GM18870 (cell line): ENCODE measurements around the gene ACOXL.

Experiments used
- ATAC-seq: cut with Tn5 transposase; IDR thresholded peaks from one replicate; pipeline ENCODE4 v1.9.1; 2021; ENCODE audit warnings: moderate library complexity; ENCODE audit not compliant: unreplicated experiment

ACOXL gene

GRCh38 chr2:110751642-110752041 is 19.3 kb downstream of the ACOXL start:
- no peak for ATAC-seq

DNA sequence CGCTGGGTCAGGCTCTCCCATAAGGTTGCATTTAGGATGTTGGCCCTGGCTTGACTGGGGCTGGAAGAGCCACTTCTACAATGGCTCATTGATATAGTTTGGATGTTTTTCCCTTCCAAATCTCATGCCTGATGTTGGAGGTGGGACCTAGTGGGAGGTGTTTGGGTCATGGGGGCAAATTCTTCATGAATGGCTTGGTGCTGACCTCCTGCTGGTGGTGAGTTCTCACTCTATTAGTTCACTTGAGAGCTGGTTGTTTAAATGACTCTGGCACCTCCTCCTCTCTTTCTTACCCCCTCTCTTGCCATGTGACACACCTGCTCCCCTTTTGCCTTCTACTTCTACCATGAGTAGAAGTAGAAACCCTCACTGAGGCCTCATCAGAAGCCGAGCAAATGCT is 20.5 kb downstream of the ACOXL start:
- no peak for ATAC-seq

- no peak for ATAC-seq
These were observed 23.2 kb downstream of the ACOXL start for GRCh38 chr2:110755491-110756078.

DNA sequence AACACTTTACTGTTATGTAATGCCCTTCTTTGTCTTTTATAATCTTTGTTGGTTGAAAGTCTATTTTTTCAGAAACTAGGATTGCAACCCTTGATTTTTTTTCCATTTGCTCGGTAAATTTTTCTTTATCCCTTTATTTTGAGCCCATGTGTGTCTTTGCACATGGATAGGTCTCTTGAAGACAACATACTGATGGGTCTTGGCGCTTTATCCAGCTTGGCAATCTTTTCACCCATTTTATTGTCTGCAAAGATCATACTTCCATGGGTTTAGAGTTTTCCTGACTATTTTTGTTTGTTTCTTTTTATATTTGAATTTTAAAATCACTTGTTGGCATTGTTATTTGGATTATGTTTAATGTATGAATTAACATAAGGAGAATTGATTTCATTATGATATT is 27.0 kb downstream of the ACOXL start:
- no peak for ATAC-seq

DNA sequence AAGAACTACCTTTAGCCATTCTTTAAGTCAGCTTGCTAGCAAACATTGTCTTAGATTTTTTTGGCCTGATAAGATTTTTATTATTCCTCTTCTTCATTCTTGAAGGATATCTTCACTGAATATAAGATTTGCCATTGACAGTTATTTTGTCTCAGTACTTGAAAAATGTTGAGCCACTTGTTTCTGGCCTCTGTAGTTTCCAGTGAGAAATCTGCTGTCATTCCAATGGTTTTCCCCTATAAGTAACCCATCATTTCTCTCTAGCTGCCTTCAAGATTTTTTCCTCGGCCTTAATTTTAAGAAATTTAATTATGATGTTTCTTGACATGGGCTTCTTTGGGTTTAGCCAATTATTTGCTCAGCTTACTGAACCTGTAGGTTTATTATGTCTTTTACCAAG is 32.6 kb downstream of the ACOXL start:
- ATAC-seq, result no peak

GRCh38 chr2:110766291-110766690 is 33.9 kb downstream of the ACOXL start:
- ATAC-seq, result no peak

DNA sequence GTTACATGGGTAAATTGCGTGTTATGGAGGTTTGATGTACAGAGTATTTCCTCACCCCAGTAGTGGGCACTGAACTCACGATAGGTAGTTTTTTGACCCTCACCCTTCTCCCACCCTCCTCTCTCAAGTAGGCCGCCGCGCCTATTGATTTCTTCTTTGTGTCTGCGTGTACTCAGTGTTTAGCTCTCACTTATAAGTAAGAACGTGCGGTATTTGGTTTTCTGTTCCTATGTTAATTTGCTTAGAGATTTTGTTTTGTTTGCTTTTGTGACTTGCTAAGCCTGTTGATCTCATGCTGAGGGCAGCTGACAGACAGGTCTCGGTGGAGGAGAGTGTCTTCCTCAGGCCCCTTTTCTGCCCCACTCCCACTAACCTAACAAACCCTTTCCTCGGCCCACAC is 36.2 kb downstream of the ACOXL start:
- ATAC-seq, result no peak

GRCh38 chr2:110770404-110770958 is 38.1 kb downstream of the ACOXL start:
- no peak for ATAC-seq

- ATAC-seq, result no peak
These were observed 38.6 kb downstream of the ACOXL start for GRCh38 chr2:110770959-110771431.

DNA sequence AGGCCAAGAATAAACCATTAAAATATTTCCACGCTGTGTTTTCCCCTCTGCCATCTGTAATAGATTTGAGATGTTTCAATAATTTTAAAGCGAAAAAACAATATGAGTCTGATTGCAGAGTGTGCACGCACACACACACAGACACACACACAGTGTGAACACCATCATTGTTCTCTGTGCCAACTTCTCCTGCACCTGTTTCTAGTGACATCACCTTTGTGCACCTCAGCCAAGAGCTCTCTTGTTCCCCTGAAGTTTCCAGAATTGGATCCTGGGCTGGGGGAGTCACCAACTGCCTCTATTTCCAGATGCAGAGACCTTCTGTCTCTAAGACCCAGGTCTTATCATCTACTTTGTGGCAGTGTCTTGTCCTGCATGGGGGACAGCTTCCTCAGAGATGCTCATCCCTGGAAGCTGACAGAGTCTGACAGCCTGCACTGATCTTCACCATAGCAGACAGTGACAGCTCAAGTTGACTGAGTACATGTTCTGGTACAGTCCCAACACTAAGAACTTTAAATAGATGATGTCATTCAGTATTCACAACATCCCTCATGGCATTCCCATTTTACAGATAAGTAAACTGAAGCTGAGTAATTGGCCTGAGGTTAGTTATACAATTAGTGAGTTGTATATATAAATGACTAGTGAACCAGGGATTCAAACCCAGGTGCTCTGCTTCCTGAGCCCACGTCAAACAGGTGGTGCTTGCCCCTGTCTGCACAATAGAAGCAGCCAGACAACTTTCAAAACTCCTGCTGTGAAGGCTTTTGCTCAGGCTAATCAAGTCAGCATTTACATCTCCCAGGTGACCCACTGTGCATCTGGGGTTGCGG is 39.4 kb downstream of the ACOXL start:
- no peak for ATAC-seq

- no peak for ATAC-seq
These were observed 40.0 kb downstream of the ACOXL start for GRCh38 chr2:110772383-110772755.

DNA sequence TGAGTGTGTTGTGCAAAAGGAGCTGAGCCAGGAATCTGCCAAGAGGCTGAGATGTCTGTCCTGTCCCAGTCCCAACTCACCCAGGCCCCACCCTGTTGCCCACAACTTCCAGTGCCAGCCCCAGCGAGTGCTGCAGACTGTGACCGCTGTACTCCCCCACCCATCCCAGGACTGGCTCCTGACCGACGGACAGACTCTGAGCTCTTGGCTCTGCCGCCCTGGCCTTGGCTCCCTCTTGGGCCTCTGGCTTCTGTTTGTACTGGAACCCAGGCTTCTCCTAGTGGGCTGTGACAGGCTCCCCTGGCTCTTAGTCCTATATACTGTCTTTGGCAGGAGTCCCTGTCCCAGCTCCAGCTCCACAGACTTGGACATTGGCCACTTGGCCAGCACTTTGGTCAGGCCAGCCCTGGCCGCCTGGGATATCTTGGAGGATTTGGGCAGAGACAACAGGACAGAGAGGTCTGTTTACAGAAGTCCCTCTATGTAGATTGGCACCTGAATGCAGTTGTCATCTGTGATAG is 41.1 kb downstream of the ACOXL start:
- ATAC-seq, result no peak

- ATAC-seq, result no peak
These were observed 42.3 kb downstream of the ACOXL start for GRCh38 chr2:110774701-110775100.

- ATAC-seq, result no peak
These were observed 45.3 kb downstream of the ACOXL start for GRCh38 chr2:110777531-110778311.

- no peak for ATAC-seq
These were observed 48.1 kb downstream of the ACOXL start for GRCh38 chr2:110780461-110780860.

GRCh38 chr2:110783196-110783873 is 51.0 kb downstream of the ACOXL start:
- ATAC-seq, result no peak

DNA sequence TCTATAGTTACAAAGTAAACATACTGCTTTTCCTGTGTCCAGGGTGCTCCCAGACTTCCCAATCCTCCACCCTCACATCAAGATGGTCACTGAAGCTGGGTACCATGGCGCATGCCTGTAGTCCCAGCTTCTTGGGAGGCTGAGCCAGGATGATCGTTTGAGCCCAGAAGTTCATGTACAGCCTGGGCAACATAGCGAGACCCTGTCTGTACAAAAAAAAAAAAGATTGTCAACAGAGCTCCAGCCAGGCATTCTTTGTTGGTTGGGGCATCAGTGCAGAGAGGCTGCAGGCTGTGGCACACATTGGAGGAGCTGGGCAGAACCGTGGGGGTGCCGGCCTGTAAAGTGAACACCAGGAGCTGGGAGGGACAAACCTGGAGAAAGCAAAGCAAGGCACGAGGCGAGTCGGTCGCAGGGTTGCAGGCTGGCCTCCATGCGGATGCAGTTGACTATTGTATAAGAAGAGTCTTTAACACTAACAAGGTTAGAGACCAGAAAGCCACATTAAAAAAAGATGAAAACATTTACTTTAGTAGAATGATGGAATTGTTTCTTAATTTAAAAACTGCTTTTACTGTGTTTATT is 51.8 kb downstream of the ACOXL start:
- no peak for ATAC-seq

DNA sequence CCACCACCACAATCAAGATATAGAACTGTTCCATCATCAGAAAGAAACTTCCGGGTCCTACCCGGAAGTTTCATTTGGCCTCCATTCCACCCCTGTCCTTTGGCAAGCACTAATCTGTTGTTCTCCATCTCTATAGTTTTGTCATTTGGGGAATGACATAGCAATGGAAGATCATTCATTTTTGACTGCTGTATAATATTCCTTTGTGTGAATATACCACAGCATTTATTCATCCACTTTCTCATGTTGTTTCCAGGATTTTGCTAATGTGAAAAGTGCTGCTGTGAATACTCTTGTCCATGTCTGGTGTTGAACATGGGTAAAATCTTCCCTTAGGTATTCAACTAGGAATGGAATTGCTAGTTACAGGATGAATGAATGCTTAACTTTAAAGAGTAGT is 53.1 kb downstream of the ACOXL start:
- ATAC-seq, result no peak

DNA sequence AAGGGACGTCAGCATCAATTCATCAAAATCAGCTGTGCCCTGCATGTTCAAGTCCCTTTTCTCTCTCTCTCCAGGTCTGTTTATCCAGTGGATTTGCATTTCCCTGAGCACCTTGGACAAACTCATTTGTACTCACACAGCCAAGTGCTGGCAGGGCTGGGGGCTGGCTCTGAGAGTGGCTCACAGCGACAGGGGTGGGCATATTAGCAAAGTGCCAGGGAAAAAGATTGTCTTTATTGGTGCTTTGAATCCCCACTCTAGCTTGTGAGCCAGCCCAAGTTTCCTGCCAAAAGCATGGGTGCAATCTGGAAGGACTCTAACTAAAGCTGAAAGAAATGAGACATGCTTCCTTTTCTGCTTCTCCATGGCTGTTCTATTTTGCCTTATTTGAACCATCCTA is 56.6 kb downstream of the ACOXL start:
- no peak for ATAC-seq

DNA sequence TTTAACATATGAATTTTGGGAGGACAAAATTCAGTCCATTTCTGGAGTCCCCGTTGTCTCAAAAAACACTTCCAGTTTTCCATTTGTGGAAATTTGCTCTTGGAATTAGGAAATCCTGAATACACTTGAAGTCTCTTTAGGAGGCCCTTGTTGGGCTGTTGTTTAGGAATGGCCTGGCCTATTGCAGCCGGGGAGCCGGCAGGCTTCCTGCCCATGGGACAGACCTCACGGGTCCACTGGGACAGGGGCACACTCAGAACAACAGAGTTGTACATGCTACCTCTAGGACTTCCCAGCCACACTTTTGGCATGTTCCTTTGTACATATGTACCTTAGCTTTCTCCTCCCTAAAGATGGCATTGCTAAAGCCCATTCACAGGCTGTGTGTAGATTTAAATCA is 57.3 kb downstream of the ACOXL start:
- no peak for ATAC-seq
